GM18951 (cell line): ENCODE measurements around the gene GCC2.
"Not testable (repeated sequence)": the region's sequence is repeated elsewhere in the genome, so short reads cannot be mapped to it uniquely, and the experiment has no call there.

Experiments used
- POLR2A ChIP-seq: IDR thresholded peaks from 4 replicates; pipeline ENCODE4 v1.6.1; 2011; ENCODE audit warnings: mild to moderate bottlenecking; ENCODE audit not compliant: insufficient read length, insufficient read depth; ENCODE audit errors: extremely low read depth
- in situ Hi-C: fragments of 300-500 bp; cut with MboI; formaldehyde crosslinking; loops from one replicate; pipeline ENCODE4 v1.12.0; 2022; ENCODE audit warnings: low sequenced_read_pairs, mixed read lengths, inconsistent platforms; ENCODE audit not compliant: unreplicated experiment

Gene GCC2

GRCh38 chr2:108449410-108450130 lies 564 bp downstream of the GCC2 start:
- in situ Hi-C loops, result no loop called here
- no peak for TF ChIP-seq POLR2A

GRCh38 chr2:108450863-108451262 lies 1.9 kb downstream of the GCC2 start:
- in situ Hi-C loops, result no loop called here
- TF ChIP-seq POLR2A, result no peak

- no peak for TF ChIP-seq POLR2A
- in situ Hi-C loops, result no loop called here
These were observed 3.0 kb downstream of the GCC2 start for GRCh38 chr2:108451976-108452375.

DNA sequence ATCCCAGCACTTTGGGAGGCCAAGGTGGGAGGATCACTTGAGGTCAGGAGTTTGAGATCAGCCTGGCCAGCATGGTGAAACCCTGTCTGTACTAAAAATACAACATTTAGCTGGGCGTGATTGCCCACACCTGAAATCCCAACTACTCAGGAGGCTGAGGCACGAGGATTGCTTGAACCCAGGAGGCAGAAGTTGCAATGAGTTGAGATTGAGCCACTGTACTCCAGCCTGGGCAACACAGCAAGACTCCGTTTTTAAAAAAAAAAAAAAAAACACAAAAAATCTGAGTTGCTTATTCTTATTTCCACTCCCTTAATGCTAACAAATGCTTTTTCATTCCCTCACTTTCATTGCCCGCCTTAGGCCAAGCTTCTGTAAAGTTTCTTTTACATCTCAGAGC lies 4.5 kb downstream of the GCC2 start:
- in situ Hi-C loops, result not testable (repeated sequence)

- in situ Hi-C loops, result no loop called here
- TF ChIP-seq POLR2A, result no peak
These were observed 5.4 kb downstream of the GCC2 start for GRCh38 chr2:108454440-108454839.

- TF ChIP-seq POLR2A, result no peak
- in situ Hi-C loops, result no loop called here
These were observed 6.6 kb downstream of the GCC2 start for GRCh38 chr2:108455571-108455970.

DNA sequence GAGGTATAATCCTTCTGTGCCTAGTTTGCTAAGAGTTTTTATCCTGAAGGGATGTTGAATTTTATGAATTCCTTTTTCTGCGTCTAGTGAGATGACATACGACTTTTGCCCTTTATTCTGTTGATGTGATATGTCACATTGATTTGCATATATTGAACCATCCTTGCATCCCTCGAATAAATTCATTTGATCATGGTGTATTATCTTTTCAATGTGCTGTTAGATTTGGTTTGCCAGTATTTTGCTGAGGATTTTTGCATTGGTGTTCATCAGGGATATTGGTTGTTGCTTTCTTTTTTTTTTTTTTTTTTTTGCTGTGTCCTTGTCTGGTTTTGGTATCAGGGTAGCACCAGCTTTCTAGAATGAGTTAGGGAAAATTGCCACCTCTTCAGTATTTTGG lies 9.1 kb downstream of the GCC2 start:
- in situ Hi-C loops, result no loop called here
- no peak for TF ChIP-seq POLR2A

DNA sequence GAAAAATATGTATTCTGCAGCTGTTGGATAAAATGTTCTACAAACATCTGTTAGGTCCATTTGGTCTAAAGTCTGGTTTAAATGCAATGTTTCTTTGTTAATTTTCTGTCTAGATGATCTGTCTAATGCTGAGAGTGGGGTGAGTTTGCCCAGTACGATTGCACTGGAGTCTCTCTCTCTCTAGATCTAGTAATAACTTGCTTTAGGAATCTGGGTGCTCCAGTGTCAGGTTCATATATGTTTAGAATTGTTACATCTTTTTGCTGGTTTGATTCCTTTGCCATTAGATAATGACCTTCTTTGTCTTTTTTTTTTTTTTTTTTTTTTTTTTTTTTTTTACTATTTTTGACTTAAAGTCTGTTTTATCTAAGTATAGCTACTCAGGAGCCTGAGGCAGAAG lies 10.4 kb downstream of the GCC2 start:
- no peak for TF ChIP-seq POLR2A
- in situ Hi-C loops, result no loop called here

DNA sequence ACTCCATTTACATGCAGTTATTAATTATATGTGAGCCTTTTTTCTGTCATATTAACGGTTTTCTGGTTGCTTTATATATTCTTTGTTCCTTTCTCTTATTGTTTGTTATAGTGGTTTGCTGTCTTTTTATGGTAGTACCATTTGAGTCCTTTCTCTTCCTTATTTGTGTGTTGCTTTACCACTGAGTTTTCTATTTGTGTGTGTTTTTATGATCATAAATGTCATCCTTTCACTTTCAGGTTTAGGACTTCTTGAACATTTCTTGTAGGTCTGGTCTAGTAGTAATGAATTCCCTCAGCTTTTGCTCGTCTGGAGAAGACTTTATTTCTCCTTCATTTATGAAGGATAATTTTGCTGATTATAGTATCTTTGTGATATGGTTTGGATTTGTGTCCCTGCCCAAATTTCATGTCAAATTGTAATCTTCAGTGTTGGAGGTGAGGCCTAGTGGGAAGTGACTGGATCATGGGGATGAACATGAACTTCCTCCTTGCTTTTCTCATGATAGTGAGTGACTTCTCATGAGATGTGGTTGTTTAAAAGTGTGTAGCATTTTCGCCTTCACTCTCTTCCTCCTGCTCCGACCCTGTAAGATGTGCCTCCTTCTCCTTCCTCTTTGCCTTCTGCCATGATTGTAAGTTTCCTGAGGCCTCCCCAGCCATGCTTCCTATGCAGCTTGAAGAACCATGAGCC lies 11.5 kb downstream of the GCC2 start:
- in situ Hi-C loops, result no loop called here
- TF ChIP-seq POLR2A, result no peak

DNA sequence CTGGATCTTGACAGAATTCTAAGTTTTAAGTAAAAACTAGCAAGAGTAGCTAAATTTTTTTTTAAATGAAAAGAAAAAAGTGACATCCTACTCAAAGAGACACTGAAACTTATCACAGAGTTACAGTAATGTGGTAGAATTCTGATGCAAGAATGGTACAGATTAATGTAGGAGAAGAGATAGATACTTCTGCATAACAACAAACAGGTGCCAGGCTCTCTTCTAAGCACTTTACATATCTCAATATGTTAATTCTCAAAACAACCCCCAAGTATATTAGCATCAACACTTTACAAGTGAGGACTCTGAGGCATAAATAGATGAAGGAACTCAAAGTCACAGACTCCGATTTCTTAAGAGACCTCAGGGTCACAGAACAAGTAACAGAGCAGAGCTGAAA lies 28.1 kb downstream of the GCC2 start:
- in situ Hi-C loops, result no loop called here
- TF ChIP-seq POLR2A, result no peak

GRCh38 chr2:108485253-108485652 lies 36.2 kb downstream of the GCC2 start:
- in situ Hi-C loops, result no loop called here
- no peak for TF ChIP-seq POLR2A

DNA sequence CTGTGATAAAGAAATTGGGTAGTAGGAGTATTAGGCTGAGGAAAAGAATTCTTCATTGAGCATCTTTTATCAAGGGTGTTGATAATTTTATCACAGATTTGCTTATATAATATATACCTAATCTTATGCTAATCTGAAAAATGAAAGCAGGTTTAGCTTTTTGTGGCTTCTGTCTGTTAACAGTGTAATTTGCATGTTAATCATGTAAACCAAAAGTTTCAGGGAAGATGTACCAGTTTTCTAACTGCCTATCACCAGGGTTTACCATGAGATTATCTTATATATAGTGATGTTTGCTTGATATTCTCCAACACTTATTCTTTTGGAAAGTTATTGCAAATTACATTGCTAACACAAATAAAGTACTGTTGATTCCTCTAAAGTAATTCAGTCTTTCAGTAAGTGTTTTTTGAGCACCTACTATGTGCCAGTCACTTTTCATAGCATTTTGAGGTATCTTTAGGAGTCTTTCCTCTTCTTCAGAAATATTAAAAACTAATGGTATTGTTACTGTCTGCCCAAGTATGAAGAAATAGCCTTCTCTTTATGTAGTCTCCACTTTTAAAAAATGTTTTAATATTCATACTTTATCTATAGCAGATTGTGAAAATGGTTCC lies 41.6 kb downstream of the GCC2 start:
- TF ChIP-seq POLR2A, result no peak
- in situ Hi-C loops, result no loop called here

- in situ Hi-C loops, result no loop called here
- no peak for TF ChIP-seq POLR2A
These were observed 42.8 kb downstream of the GCC2 start for GRCh38 chr2:108491848-108492247.

DNA sequence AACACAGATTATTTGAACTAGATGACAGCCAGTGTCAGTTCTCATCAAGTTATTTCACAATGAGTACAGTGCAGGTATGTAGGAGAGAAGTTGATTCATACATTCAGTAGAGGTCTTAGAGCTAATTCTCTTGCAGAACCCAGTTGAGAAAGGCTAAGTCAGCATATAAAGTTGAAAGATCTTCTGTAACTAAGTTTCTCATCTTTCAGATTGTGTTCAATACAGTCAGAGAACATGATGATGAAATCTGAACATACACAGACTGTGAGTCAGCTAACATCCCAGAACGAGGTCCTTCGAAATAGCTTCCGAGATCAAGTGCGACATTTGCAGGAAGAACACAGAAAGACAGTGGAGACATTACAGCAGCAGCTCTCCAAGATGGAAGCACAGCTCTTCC lies 43.4 kb downstream of the GCC2 start:
- in situ Hi-C loops, result no loop called here
- TF ChIP-seq POLR2A, result no peak

DNA sequence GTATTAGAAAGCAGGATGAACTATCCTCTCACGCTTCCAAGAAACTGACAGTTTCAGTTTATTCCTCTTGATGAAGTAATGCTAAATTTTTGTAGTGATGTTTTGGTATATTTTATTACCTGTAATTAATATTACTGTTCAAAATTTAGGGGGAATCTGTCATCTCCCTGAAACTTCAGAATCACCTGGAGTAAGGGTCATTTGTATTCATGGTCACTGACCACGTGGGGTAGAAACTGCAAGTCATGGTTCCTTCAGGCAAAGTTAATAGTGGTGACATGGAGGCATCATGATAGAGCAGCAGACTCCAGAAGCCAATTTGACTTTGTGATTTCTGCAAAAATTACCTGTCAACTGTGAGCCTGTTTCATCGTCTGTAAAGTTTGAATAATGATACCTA lies 47.2 kb downstream of the GCC2 start:
- in situ Hi-C loops, result not testable (repeated sequence)

DNA sequence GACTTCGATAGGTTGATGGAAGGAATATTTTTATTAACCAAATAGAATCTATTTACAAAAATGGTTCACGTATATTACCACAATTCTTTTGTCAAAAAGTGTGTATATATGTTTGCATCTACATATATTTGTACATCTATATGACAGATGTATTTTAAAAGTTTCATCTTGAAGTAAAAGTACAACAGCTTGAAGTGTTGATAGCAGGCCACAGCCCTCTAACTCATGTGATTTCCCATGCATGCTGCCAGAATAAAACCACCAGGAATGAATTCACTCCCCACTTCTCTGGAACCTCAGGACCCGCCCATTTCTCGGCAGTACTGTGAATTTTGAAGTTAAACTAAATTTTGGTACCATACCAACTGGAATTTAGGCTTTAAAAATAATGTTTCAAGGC lies 58.6 kb downstream of the GCC2 start:
- in situ Hi-C loops, result not testable (repeated sequence)

DNA sequence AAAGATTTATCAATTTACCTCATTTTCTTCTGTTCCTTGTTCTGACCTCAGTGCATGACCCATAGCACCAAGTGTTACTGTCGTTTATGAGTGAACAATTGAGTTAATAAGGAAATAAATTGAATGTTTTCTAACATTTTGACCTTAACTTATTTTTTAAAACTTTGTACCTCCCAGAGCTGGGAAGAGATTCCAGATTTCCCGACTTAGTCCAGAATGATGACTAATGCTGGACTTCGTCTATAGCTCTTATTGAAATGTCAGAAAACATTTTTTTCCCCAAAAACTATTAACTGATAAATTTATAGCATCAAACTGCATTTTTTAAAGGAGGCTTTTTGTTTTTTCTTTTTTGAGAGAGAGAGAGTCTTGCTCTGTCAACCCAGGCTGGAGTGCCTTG lies 63.4 kb downstream of the GCC2 start:
- in situ Hi-C loops, result loop anchor here (10.0 kb wide), 1 partner anchor 618 kb away; no protein-coding TSS in a partner anchor

DNA sequence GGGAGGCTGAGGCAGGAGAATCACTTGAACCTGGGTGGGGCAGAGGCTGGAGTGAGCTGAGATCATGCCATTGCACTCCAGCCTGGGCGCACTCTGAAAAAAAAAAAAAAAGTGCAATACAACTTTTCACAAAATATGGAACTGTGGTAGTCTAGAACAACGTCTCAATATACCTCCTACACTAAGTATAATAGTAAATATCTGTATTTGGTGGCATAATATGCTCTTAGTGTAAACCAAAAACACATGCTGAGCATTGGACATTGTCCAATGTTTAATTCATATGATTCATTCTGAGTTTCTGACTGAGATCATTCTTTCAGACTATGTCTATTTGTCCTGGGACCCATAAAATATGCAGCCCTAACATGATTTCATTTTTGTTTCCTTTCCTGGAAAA lies 65.5 kb downstream of the GCC2 start:
- in situ Hi-C loops, result loop anchor here (10.0 kb wide), 1 partner anchor 620 kb away; no protein-coding TSS in a partner anchor

- in situ Hi-C loops, result not testable (repeated sequence)
These were observed 75.7 kb downstream of the GCC2 start for GRCh38 chr2:108524688-108525087.
